Left hindlimb (tissue), 1 donor: ENCODE data around the gene ZNF134.

Source experiments
- DNase-seq: peaks from one replicate; pipeline ENCODE4 v3.0.0-alpha.2; 2018

Gene ZNF134

DNA sequence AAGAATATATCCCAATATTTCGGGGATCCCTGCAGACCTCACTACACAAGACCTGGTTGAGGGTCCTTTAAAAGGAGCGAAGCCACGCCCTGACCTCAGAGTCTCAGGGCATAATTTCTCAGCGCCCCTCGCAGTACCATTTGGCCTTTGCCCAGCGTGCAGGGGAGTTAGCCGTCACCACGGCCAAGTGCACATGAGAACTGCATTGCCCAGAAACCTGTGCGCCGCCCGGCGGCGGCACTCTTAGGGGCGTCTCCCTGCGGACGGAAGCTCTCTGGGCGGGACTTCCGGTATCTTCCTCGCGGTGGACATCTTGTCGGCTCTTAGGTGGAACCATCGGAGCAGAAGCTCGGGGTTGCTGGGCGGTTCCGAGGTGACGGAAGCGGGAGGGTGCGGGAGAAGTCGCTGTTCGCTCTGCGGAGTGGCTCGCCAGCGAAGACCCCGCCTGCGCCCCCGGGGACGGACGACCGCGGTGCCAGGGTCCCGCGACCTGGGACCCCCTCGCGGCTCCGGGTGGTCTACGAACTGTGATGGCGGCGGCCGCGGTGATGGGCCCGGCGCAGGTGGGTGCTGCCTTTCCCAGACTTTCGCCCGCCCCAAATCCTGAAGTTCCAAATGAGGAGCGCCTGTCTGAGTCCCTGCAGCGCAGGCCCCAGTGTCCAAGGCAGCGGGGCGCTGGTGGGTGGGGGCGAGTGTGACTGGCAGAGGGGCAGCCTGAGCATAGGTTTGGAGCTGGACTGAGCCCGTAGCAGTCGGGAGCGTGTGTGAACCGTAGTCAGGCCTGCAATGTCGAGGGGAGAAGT lies at the start of gene ZNF134:
ZNF134 (plus strand) TSS at position 302 of the 803 bp plus-strand sequence. CDS start 5,227 bp downstream, outside the sequence.
- DNase-seq: peak; percentile 93

DNA sequence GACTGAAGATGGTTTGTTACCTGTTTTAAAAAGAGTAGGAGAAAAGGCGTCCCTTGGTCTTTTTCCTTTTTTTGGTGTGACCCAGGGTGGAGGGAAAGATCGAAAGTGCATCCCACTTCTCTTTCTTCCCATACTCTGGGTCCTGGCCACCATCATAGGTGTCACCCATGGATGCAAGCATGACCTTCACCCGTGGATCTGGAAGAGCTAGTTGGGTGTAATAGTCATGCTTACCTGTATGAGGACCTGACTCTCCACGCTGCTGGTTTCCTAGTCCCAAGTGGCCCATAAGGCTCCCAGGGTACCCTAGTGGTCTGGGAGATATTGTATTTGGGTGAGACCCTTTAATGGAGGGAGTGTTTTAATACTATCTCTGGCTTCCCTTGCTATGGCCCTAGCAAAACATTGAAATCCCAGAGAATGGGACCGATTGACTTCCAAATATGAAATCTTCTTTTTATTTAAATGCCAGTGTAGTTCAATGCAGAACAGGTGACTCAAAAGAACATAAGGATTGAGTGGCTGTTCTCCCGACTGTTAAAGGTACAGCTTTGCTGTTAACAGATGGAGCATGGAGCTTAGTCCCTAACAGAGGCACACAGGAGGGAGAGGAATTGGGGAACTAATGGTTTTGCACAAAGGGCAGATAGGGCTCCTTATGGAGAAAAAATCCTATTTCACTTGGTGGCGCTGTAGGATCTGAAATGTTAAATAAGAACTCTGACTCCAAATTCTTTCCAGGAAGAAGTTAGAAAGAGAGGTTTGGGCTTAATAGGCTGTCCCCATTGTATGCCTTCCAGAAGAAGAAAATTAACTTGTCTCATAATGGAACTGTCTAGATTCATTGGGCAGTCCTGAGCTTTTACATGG lies 47.4 kb upstream of the ZNF134 start:
- DNase-seq: no peak

- DNase-seq: no peak
Observed at GRCh38 chr19:57570707-57571106, 43.3 kb upstream of the ZNF134 start.

DNA sequence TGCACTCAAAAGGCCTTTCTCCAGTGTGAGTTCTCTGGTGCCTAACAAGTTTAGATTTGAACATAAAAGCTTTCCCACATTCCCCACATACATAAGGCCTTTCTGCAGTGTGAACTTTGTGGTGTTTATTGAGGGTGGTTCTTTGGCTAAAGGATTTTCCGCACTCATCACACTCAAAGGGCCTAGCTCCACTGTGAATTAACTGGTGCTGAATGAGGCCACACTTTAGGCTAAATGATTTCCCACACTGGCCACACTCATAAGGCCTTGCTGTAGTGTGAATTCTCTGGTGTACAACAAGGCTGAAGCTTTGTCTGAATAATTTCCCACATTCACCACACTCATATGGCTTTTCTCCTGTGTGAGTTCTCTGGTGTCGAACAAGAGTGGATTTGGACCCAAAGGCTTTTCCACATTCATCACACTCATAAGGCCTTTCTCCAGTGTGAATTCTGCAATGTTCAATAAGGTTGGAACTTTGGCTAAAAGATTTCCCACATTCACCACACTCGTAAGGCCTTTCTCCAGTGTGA lies 41.6 kb upstream of the ZNF134 start:
- DNase-seq: no peak

- DNase-seq: no peak
Observed at GRCh38 chr19:57576661-57577060, 37.4 kb upstream of the ZNF134 start.

GRCh38 chr19:57578487-57579205 lies 35.4 kb upstream of the ZNF134 start, which contains the start of gene ZNF416:
ZNF416 (minus strand) TSS chr19:57578911; CDS start chr19:57578704, 207 bp downstream.
- peak; percentile 98 for DNase-seq

DNA sequence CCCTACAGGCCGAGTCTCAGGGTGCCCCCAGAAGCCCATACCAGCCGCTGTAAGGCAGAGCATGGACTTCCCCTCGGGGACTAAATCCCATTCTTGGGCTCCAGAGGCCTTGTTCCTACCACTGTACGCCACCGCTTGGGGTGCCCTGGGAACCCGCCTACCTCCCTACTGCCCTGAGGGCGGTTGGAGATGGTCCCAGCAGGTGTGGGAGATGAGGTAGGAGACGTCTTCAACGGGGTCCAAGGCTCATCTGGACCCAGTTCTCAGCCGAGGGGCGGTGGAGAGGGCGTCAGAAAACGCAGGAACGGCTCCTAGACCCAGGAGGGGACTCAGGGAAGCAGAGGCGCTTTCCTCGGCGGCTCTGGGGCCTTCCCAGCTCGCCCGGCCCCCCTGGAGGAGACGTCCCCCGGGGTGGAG lies 30.9 kb upstream of the ZNF134 start:
- DNase-seq: no peak

- DNase-seq: peak; percentile 94
Observed at GRCh38 chr19:57583521-57584416, 30.3 kb upstream of the ZNF134 start, which contains the start of gene ZIK1. ZIK1 (plus strand) TSS chr19:57584145; CDS start chr19:57584357, 212 bp downstream.

DNA sequence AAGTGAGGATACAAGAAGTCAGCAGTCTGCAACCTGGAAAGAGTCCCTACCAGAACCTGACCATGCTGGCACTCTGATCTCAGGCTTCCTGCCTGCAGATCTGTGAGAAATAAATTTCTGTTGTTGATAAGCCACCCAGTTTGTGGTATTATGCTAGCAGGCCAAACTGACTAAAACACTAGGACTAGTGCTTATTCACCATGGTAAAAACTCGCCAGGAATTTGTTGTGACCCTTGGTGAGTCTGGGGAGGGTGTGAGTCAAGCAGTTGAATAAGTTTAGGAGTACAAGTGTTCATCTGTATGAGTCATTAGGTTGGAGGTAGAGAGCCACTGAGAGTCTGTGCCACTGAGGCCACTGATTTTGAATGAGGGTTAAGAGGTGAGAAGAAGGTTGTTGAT lies 26.5 kb upstream of the ZNF134 start:
- no peak for DNase-seq

DNA sequence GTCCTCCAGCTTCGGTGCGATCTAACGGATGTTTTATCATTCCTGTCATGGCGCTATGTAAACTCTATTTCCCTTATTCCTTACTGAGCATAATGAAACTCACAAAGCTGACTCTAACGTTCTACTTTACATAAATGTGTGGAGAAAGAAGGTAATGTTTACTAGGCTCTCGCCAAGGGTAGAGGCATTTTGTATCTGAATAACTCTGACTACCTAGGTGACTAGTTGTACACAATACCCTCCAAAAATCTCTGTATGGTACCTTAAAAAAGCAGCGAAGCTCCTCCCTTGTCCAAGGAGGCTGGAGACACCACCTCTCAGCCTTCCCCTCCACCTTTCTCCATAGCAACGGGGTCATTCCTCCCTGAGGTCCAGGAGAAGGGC lies 14.7 kb upstream of the ZNF134 start:
- no peak for DNase-seq

DNA sequence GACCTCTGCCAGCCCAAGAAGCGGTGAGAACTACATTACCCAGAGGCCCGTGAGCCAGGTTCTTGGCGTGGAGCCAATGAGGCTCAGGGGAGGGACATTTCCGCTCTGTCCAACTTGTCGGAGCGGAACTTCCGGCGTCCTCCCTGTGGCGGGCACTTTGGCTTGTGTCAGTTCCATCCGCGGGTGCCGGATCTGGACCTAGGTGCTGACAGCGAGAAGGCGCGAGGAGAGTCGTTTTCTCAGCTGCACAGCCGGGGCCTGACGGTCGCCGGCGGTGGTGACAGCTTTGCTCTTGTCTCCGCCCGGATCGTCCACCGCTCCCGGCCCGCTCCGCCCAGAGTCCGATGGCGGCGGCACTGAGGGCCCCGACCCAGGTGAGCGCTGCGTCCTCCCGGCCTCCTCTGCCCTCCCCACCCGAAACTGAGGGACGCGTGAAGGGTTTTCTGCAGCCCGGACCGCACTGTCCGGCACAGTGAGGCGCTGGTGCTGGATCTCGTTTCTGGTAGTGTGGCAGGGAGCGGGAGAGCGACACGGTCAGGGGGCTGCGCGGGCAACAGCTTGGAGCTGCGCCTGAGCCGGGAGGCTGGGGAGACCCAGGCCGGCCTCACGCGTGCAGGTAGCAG lies 14.2 kb upstream of the ZNF134 start, which contains the start of gene ZNF530:
ZNF530 (plus strand) TSS at position 125 of the 623 bp plus-strand sequence. CDS start 4,461 bp downstream, outside the sequence.
- DNase-seq: peak; percentile 93

DNA sequence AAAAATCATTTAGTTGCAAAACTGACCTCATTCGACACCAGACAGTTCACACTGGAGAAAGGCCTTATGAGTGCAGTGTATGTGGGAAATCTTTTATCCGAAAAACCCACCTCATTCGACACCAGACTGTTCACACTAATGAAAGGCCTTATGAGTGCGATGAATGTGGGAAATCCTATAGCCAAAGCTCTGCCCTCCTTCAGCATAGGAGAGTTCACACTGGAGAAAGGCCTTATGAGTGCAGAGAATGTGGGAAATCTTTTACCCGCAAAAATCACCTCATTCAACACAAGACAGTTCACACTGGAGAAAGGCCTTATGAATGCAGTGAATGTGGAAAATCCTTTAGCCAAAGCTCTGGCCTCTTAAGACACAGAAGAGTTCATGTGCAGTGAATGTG lies 7.1 kb upstream of the ZNF134 start:
- DNase-seq: no peak

GRCh38 chr19:57611113-57611512 lies 2.9 kb upstream of the ZNF134 start:
- no peak for DNase-seq

GRCh38 chr19:57615346-57615745 lies 1.3 kb downstream of the ZNF134 start:
- no peak for DNase-seq

DNA sequence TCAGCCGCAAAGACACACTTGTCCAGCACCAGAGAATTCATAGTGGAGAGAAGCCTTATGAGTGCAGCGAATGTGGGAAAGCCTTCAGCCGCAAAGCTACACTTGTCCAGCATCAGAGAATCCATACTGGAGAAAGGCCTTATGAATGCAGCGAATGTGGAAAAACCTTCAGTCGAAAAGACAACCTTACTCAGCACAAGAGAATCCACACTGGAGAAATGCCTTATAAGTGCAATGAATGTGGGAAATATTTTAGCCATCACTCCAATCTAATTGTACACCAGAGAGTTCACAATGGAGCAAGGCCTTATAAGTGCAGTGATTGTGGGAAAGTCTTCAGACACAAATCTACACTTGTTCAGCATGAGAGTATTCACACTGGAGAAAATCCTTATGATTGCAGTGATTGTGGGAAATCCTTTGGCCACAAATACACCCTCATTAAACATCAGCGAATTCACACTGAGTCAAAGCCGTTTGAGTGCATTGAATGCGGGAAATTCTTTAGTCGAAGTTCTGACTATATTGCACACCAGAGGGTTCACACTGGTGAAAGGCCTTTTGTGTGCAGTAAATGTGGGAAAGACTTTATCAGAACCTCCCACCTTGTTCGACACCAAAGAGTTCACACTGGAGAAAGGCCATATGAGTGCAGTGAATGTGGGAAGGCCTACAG lies 6.8 kb downstream of the ZNF134 start:
- DNase-seq: no peak

DNA sequence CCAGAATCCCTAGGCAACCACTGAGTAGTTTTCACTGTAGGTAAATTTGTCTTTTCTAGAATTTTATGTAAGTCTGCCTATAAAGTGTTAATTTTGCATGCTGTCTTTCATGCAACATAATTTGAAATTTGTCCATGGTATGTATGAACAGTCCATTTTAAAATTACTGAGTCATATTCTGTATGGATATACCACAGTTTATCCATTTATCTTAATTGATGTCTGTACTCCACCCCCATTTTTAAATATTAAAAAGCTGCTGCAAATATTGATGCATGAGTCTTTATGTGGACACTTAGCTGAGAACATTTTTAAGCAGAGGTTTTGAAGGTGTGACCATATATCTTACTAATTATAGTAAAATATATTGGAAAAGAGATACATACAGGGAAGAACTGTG lies 9.0 kb downstream of the ZNF134 start:
- no peak for DNase-seq

DNA sequence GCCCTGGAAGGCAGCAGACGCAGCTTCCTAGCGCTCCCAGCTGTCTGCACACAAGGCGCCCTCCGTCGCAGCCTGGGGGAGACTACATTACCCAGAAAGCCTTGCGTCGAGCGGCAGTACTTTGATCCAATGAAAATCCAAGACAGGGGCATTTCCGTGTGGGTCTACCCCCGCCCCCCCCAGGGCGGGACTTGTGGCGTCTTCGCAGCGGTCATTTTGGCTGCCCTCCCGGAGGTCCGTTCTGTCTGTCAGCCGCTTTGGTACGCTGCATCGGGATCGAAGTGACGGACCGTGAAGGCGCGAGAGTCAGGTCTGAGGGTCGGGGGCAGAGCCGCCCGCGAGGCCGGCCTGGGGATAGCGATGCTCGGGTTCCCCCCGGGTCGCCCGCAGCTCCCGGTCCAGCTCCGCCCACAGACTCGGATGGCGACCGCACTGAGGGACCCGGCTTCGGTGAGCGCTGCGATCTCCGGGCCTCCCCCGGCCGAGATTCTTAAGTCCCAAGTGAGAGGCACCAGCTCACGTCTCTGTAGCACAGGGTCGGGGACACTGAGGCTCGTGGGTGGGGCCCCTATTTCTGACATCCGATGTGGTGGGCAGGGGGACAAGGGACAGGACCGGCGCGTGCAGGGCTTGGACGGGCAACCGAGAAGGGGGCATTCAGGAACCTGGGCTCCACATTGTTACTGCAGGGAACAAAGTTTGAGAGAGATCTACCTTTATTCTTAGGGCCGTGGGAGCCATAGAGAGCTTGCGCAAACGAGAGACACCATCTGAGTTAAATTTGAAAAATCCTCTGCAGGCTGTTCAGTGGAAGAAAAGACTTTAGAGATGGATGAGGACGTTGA lies 19.2 kb downstream of the ZNF134 start, which contains the start of gene ZNF211:
ZNF211 (plus strand) TSS at position 182 of the 845 bp plus-strand sequence; CDS start at position 361, 179 bp downstream.
- peak; percentile 95 for DNase-seq

GRCh38 chr19:57633832-57634131 lies 19.7 kb downstream of the ZNF134 start:
- no peak for DNase-seq

DNA sequence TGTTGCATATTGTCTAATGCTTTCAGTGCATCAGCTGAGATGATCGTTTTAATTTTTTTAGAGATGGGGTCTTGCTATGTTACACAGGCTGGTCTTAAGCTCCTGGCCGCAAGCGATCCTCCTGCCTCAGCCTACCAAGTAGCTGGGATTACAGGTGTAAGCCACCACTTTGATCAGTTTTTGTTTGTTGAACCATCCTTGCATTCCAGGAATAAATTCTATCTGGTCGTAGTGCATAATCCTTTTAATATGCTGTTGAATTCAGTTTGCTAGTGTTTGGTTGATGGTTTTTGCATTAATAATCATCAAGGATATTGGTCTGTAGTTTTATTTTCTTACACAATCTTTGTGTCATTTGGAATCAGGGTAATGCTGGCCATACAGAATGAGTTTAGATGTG lies 23.3 kb downstream of the ZNF134 start:
- DNase-seq: no peak
